ENCODE data around the gene RASGRF1. TPM values are rescaled to one million over a fixed set of nuclear protein-coding genes. Genes with fewer than 3 reads are reported as not detected.

The RASGRF1 gene
- total RNA-seq, 4 donors from 2014 or later = 0.80 TPM; not detected in 3

DNA sequence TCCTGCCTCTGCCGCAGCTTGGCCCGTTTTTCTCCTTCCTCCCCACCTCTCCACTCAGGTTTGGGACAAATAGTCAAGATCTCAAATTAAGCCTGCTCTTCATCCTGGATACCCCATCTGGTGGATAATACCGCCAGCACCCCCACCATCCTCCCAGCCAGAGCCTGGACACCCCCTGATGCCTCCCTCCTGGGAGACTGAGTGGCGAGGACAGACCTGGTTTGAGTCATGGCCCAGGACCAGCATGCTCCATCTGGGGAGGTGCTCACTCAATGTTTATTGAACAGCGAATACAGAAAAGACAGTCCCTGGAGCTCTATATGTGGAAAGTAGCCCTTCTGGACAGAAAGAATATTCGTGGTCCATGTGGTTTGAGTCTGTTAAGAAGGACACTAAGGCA, 169.1 kb downstream of the RASGRF1 start:
- Histone ChIP-seq H3K27me3 (no peaks in the 10 kb centered on the region), H3K27ac (no peak overlapping the region), H3K4me3 (no peak overlapping the region), H3K9me3 (no peaks in the 10 kb centered on the region), H3K4me1 (peaks cover 13% of the 10 kb centered on the region), H3K36me3 (peaks cover 77% of the 10 kb centered on the region)
- DNase-seq (ENCODE audit: low spot score in 2 of 2) = no peak
- WGBS = 90% methylated on average over 5 of the region's 6 CpGs
- TF ChIP-seq POLR2A (IDR thresholded peaks at IDR 0.05) (no peak), EP300 (IDR thresholded peaks at IDR 0.05) (no peak), POLR2AphosphoS5 (IDR thresholded peaks at IDR 0.05) (no peak)
- TF ChIP-seq, protein P1, sequence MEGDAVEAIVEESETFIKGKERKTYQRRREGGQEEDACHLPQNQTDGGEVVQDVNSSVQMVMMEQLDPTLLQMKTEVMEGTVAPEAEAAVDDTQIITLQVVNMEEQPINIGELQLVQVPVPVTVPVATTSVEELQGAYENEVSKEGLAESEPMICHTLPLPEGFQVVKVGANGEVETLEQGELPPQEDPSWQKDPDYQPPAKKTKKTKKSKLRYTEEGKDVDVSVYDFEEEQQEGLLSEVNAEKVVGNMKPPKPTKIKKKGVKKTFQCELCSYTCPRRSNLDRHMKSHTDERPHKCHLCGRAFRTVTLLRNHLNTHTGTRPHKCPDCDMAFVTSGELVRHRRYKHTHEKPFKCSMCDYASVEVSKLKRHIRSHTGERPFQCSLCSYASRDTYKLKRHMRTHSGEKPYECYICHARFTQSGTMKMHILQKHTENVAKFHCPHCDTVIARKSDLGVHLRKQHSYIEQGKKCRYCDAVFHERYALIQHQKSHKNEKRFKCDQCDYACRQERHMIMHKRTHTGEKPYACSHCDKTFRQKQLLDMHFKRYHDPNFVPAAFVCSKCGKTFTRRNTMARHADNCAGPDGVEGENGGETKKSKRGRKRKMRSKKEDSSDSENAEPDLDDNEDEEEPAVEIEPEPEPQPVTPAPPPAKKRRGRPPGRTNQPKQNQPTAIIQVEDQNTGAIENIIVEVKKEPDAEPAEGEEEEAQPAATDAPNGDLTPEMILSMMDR (IDR thresholded peaks at IDR 0.05) = no peak

- Histone ChIP-seq H3K27me3 (no peaks in the 10 kb centered on the region), H3K27ac (no peak overlapping the region), H3K36me3 (peaks cover 42% of the 10 kb centered on the region), H3K4me3 (no peak overlapping the region), H3K4me1 (peaks cover 44% of the 10 kb centered on the region), H3K9me3 (no peaks in the 10 kb centered on the region)
- no peak for DNase-seq (ENCODE audit: low spot score in 2 of 2)
- WGBS = 95% methylated on average over 4 of the region's 4 CpGs
- no peak for TF ChIP-seq EP300 (IDR thresholded peaks at IDR 0.05)
- TF ChIP-seq POLR2A (IDR thresholded peaks at IDR 0.05) = no peak
- TF ChIP-seq, protein P1 (IDR thresholded peaks at IDR 0.05) = no peak
- TF ChIP-seq POLR2AphosphoS5 (IDR thresholded peaks at IDR 0.05) = no peak
These were observed 172.7 kb downstream of the RASGRF1 start for GRCh38 chr15:78917888-78918287.

GRCh38 chr15:78916088-78916487, 174.5 kb downstream of the RASGRF1 start:
- Histone ChIP-seq H3K4me1 (peaks cover 44% of the 10 kb centered on the region), H3K9me3 (no peaks in the 10 kb centered on the region), H3K4me3 (no peak overlapping the region), H3K36me3 (peaks cover 40% of the 10 kb centered on the region), H3K27me3 (no peaks in the 10 kb centered on the region), H3K27ac (peak overlapping the region; percentile 78)
- 53% methylated on average over 4 of the region's 4 CpGs for WGBS
- no peak for TF ChIP-seq POLR2AphosphoS5 (IDR thresholded peaks at IDR 0.05)
- TF ChIP-seq, protein P1 (IDR thresholded peaks at IDR 0.05) = no peak
- no peak for TF ChIP-seq POLR2A (IDR thresholded peaks at IDR 0.05)
- no peak for DNase-seq (ENCODE audit: low spot score in 2 of 2)

DNA sequence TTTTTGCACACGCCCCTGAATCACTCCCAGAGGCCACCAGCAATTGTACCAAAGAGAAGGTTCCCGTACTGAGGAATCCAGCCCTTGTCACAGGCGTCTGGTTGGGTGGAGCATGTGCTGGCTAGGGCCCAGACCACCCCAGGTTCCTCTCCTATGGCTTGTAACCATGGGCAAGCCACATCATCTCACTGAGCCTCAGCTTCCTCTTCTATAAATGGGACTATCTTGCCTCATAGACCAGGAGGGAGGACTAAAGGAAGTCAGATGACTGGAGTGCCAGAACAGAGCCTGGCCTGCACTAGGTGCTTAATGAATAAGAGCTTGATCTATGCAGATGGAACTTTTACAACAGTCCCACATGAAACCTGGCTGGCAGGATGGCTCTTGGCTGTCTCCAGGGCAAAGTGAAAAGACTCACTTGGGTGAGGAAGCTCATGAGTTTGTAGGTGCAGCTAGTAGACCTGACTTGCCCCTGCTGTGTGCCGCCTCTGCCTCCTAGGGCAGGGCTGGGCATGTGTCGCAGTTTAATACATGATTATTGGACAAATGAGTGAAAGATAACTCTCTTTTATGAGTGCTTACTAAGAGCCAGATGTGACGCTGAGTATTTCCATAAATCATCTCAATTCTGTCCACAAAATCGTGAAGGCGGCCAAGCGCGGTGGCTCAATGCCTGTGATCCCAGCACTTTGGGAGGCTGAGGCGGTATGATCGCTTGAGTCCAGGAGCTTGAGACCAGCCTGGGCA, 175.1 kb downstream of the RASGRF1 start:
- no peak overlapping the region for H3K4me3 ChIP-seq
- no peaks in the 10 kb centered on the region for H3K9me3 ChIP-seq
- H3K27me3 ChIP-seq = no peaks in the 10 kb centered on the region
- no peak for DNase-seq (ENCODE audit: low spot score in 2 of 2)
- 38% methylated on average over 11 of the region's 12 CpGs for WGBS
- H3K36me3 ChIP-seq = peaks cover 40% of the 10 kb centered on the region
- H3K4me1 ChIP-seq = peaks cover 44% of the 10 kb centered on the region
- no peak for TF ChIP-seq POLR2A (IDR thresholded peaks at IDR 0.05)
- TF ChIP-seq, protein P1 (IDR thresholded peaks at IDR 0.05) = no peak
- TF ChIP-seq EP300 (IDR thresholded peaks at IDR 0.05) = no peak
- TF ChIP-seq POLR2AphosphoS5 (IDR thresholded peaks at IDR 0.05) = peak in 1 of 3 donors; percentile 7
- H3K27ac ChIP-seq = peak overlapping the region; percentile 78

DNA sequence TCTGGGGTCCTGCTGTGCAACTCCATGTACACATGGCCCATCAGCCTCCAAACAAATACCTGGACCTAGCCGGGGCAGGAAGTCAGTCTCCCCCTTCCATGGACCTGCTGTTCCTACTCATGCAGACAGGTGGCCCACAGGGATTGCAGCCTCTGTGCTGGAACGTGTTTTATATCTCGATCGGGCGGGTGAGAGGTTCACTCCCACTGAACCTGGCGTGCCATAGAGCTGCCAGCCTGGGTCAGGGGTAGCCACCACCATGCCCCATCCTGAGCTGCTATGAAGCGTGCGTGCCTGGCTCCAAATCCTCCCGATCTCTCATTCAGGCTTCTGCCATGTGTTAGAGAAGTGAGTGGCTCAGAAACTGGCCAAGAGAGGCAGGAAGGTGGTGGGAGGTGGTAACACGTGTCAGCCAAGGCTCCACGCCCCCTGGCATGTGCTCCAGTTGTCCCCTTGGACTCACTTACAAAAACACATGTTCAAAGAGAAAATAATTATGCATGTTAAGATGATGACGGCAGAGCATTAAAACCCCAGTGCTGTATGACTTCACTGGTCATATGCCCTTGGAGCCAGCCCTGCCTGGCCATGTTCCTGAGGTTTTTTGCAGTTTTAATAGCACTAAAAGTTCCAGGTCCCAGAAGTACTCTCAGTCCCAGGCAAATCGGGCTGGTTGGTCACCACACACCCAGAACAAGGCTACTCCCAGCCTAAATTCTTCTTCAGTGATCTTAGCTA, 176.4 kb downstream of the RASGRF1 start:
- 66% methylated on average over 13 of the region's 13 CpGs for WGBS
- no peaks in the 10 kb centered on the region for H3K27me3 ChIP-seq
- H3K27ac ChIP-seq = peak overlapping the region; percentile 78
- peak in 1 of 2 donors; percentile 88 for DNase-seq (ENCODE audit: low spot score in 2 of 2)
- peaks cover 48% of the 10 kb centered on the region for H3K4me1 ChIP-seq
- TF ChIP-seq, protein P1 (IDR thresholded peaks at IDR 0.05) = peak in 1 of 2 donors; percentile 56
- TF ChIP-seq EP300 (IDR thresholded peaks at IDR 0.05) = no peak
- peak in 1 of 3 donors; percentile 26 for TF ChIP-seq POLR2AphosphoS5 (IDR thresholded peaks at IDR 0.05)
- TF ChIP-seq POLR2A (IDR thresholded peaks at IDR 0.05) = no peak
- no peak overlapping the region for H3K4me3 ChIP-seq
- no peaks in the 10 kb centered on the region for H3K9me3 ChIP-seq
- H3K36me3 ChIP-seq = peaks cover 46% of the 10 kb centered on the region
